GM19438 (cell line): Measurements from ENCODE around the gene RNF145.
"Not testable (repeated sequence)": the region's sequence is repeated elsewhere in the genome, so short reads cannot be mapped to it uniquely, and the experiment has no call there.

Source experiments
- ATAC-seq: cut with Tn5 transposase; IDR thresholded peaks from one replicate; pipeline ENCODE4 v1.9.1; 2021; ENCODE audit warnings: low read depth; ENCODE audit not compliant: unreplicated experiment

The RNF145 gene

DNA sequence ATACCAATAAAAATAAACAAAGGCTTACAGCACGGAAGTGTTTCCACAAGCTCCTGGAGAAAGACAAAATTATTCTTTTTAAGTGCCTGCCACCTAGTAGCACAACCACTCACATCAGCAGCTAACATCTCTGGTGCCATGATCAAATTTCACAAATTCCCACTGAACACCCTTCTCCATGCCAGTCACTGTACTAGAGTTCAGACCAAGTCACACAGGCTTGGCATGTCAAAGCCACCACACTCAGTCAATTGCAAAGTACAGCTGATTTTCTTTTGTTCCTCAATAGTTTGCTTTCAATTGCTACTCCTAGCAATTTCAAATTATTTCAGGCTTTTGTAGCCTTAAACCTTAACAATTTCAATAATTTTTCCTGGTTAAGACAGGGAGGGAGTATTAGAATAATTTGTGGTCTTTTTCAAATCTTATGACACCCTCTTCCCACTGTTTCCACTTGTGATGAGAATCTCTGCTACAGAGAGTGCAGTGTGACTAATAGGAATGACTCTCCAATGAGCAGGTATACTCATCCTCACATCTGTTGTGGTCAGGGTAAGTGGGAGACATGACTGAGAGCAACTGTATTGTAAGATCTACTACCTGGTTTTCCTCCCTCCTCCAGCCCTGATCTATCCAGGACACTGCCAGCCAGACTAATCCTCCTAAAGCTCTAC is 46.2 kb downstream of the RNF145 start:
- no peak for ATAC-seq

DNA sequence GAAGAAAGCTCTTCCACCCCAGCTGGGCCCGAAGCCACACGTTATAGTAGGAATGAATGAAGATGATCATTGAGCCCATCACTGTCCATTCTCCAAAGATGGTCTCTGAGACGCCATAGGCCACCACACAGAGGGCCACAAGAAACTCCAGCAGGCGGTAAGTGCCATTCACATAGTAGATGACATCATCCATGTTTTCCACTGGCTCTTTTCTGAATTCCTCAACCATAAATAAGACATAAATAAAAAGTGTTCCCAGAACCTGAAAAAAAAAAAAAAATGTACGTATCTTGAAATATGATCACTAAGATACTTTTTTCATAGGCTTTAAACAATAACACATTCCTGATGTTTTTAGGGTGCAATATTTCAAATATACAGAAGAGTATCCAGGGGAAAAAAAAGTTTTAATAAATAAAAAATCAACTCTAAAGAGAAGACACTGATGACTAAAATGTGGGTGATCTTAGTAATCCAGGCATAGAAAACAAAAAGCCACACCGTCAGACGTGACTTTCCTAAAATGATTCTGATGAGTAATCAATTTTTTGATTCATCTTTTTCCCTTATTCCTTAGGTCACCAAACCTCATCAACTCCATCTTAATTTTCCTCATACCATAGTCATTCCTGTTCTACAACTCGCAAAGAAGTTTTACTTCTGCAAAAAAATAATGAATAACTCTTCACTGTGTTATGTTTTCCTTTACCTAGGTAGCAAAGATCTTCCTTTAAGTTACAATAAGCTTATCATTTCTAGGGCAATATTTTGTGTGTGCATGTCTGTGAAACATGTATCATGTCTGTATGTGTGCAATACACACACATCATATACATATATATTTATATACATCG is 47.8 kb downstream of the RNF145 start:
- no peak for ATAC-seq

DNA sequence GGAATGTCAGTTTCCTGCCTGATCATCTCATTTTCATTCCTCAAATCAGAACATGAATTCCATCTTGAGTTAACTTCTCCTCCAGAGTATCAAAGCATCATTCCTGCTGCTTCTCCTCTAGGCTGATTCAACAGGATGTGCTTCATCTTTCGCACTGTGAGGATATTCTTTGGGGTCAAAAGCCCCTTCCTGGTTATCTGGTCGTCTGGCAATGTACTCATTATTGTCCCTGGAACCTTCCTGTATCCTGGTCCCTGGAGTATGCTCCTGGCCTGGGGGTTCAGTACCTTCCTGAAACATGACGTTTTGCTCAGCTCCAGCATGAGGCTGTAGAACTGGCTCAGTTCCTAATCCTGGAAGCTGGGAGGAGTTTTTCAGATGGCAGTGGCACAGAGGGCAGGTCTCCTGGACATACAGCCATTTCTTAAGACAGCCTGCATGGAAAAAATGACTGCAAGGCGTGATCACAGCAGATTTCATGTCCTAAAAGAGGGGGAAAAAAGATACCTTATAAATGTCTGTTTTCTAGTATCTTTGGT is 50.7 kb downstream of the RNF145 start:
- not testable (repeated sequence) for ATAC-seq

DNA sequence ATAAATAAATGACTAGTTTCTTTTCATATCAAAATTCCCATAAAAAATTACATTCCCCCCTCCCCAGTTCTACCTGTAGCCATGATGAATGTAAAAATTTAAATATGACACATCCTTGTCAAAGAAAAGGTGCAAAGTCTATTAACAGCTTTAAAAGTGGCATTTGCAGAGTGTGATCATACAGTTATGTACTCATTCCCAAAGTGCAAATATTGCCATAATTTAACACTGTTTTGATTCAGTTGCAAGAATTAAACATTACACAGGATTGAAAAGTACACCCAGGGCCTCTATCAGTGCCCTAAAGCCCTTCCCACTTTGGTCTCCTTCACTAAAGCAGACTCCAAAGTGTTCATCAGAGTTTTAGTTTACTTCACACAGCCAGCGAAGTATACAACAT is 51.8 kb downstream of the RNF145 start:
- ATAC-seq = no peak

DNA sequence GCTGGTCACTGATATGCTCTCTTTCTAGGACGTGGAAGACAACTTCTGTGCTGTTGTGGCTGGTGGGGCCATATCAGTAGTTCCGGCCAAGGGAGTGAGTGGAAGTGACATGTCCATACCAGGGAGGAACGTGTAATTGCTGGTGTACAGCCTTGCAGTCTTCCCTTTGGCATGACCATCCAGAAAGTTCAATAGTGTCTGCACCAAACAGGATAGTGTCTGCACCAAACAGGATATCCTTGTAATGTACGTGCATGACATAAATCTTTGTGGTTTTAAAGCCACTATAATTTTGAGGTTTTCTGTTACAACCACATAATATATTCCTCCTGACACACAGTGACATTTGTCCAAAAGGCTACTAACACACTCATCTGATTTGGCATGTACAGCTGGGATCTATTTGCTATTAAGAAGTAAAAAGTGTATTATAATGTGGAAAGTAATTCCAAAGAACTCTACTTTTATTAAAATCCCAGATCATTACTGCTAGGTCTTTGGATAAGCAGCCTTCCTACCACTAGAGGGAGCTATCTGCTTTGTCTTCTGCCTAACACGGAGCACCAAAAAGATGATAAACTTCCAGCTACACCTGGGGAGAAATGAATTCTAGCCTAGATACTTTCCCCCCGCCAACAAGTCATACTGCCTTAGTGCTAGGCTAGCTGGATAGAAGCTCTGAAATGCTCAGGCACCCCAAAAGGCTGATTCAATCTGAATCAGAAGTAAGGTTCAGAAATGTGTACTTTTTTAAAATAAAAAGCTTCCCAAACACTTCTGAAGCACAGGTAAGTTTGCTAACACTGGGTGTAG is 52.7 kb downstream of the RNF145 start:
- ATAC-seq = peak; percentile 76

DNA sequence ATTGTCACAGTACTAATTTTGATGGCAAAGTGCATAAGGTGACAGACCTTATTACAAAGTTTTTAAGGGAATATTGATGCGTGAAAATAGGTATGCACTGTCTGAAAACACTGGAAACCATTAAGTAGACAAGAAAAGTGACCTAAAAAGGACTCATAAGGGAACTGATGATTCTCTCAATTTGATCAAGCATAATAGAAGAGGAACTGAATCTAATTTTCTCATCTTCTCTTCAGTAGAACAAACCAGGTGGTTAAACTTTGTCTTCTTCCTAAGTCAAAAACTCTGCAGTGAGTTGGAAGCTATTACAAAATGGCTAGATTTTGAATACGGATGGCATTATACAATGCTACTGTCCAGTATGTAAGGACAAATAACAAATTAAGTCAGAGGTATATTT is 53.4 kb downstream of the RNF145 start:
- ATAC-seq = no peak

DNA sequence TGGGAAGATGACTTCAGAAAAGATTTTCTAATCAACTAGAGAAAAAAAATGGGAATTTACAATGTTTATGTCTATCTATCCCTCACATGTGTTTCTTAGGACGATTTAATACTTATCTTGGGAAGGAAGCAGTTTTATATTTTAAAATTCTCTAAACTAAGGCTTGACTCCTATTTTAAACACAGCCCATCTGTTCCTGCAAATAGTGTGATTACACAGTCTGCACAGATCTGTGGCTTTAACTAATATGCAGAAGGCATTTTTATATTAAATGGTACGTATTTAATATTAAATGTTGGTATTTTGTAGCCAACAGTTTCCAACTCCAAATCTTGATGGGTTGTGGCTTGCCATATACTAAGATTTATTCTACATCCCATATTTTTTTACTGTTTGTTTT is 56.5 kb downstream of the RNF145 start:
- no peak for ATAC-seq

DNA sequence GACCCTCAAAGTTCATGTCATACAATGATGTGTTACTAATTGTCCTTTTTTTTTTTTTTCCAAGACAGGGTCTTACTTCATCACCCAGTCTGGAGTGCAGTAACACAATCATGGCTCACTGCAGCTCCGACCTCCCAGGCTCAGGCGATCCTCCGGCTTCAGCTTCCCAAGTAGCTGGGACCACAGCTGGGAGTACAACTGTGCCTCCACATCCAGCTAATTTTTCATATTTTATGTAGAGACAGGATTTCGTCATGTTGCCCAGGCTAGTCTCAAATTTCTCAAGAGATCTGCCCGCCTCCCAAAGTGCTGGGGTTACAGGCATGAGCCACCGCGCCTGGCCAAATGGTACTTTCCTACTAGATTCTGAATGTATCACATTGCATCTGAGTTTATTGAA is 60.3 kb downstream of the RNF145 start:
- no peak for ATAC-seq

DNA sequence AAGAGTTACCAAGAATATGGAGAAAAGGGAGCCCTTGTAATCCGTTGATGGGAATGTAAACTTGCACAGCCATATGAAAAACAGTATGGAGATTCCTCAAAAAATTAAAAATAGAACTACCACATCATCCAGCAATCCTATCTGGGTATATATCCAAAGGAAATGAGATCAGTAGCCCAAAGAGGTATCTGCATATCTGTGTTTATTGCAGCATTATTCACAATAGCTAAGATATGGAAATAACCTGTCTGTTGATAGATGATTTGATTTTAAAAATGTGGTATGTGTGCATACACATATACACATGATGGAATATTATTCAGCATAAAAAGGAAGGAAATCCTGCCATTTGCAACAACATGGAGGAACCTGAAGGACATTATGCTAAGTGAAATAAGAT is 61.4 kb downstream of the RNF145 start:
- ATAC-seq = no peak

DNA sequence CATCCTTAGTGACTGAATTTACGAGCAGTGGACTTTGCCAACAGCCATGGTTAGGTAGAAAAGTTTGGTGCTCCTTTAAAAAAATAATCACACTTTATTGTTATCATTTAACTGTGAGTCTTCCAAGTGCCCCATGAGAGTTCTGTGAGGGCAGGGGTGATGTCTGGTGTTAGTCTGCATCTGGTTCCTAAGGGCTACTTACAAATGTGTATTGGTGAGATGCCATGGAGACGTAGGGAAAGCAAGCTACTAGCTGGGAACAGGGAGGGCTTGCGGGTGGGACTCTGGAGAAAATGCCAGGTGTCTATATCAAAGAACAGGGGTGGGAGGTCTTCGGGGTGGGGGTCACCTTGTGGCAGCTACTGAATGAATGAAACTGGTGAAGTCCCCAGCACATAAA is 62.5 kb downstream of the RNF145 start:
- no peak for ATAC-seq

DNA sequence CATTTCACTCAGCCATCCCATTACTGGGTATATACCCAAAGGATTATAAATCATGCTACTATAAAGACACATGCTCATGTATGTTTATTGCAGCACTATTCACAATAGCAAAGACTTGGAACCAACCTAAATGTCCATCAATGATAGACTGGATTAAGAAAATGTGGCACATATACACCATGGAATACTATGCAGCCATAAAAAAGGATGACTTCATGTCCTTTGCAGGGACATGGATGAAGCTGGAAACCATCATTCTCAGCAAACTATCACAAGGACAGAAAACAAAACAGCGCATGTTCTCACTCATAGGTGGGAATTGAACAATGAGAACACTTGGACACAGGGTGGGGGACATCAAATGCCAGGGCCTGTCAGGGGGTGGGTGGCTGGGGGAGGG is 64.2 kb downstream of the RNF145 start:
- ATAC-seq = not testable (repeated sequence)

DNA sequence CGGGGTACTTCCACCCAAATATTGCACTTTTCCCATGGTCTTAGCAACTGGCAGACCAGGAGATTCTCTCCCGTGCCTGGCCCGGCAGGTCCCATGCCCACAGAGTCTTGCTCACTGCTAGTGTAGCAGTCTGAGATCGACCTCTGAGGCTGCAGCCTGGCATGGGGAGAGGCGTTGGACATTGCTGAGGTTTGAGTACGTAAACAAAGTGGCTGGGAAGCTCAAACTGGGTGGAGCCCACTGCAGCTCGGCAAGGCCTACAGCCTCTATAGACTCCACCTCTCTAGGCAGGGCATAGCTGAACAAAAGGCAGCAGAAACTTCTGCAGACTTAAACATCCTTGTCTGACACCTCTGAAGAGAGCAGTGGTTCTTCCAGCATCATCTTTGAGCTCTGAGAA is 69.6 kb downstream of the RNF145 start:
- ATAC-seq = no peak

DNA sequence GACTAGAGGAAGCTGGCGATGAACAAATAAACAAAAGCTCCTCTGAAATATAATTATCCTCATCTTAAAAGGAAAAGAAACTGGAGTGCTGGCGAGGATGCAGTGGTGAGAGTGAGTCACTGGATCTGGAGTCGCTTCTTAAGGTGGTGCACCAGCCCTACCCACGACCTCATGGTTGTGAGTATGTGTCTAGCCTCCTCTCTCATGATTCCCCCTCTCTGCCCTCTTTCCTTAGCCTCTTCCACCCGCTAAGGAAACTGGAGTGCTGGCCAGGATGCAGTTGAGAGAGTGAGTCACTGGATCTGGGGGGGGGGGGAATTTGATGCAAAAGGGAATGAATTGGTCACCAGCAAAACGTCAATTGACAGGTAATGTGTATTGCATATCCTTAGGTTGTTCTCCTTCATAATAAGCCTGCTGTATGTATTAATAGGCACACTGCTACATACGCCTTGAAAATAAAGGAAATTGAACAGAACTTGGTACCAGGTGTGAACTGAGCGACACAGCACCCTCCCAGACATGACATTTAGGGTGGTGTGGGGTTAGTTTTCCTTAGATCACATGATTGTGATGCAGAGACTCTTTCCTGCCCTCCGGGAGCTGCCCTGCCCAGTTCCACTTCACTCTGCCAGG is 73.3 kb downstream of the RNF145 start:
- ATAC-seq = no peak

DNA sequence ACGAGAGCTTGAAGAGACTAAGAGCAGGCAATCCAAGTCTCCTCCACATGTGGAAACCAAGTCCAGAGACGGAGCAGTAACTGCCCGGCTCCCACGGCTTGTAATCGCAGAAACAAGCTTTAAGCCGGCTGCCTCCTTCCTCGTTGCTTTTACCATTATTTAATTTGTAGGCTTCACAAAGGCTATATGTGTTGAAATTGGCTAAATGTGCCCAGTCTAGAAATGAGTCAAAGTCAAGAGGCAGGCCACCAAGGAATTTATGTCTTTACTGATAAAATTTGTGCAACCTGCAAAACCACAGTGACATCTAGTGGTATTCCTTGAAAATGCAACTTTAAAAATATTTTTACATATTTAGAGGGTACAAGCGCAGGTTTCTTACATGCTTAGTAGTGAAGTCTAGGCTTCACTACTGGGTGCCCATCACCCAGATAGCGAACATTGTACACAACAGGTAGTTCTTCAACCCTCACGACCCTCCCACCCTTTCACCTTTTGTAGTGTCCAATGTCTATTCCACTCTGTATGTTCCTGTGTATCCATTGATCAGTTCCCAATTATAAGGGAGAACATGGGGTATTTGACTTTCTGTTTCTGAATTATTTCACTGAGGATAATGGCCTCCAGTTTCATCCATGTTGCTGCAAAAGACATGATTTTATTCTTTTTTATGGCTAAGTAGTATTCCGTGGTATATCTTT is 76.2 kb downstream of the RNF145 start:
- no peak for ATAC-seq

DNA sequence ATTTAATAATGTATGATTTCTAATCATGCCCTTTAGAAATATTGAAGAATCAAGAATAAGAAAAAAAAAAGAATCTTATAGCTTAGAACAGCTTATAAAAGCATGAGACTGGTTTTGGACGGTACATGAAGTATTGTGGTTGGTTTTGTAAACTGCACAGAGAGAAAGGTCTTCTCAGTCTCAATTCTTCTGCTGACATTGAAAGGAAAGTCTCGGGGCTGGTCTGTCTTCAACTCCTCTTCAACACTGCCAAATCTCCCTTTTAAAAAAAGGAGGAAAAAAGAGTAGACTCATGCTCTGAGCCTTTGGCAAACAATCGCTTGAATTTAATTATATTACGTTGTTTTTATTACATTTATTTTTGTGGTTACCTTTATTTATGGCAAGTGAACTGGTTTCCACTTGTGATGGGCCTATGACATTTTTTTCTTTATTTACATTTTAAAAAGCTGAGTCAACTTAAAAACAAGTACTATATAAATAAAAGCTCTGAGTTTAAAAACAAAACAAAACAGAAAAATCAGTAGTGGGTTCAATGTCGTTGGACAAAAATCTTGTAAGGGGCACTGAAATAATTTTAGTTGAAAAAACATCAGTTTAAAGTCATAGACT is 76.8 kb downstream of the RNF145 start:
- no peak for ATAC-seq

DNA sequence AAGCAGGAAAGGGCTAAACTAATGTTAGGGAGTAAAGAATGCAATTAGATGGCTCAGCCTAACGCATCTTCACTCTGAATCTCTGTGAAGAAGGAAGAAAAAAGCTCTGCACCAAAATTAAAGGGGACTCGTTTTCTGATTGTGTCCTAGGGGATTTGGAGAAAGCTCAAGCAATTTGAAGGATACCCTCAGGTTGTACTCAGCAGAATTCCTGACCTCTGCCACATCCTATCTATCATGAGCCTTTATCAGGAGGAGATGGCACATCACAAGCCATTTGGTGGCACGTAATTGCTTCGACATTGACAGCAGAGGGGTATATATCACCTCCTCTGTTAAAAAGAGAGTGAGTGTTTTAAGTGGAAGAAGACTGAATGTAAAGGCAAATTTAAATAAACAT is 77.4 kb downstream of the RNF145 start:
- ATAC-seq = no peak

DNA sequence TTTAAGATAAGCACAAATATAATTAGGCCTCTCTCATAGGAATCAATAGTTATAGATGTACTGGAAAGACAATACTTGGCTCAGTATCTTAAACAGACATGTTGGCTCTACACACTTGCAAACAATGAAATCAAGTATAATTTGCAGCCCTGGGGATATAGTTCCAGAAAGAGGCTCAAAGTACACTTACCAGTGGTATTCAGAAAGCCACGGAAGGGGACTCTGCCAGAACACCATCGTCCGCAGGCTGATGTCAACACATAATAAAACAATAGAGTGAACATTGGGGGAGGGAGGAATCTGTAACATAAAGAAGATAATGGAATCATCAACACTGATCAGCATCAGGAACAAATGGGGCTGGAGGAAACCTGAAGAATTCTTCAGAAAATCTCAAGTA is 78.5 kb downstream of the RNF145 start:
- no peak for ATAC-seq

DNA sequence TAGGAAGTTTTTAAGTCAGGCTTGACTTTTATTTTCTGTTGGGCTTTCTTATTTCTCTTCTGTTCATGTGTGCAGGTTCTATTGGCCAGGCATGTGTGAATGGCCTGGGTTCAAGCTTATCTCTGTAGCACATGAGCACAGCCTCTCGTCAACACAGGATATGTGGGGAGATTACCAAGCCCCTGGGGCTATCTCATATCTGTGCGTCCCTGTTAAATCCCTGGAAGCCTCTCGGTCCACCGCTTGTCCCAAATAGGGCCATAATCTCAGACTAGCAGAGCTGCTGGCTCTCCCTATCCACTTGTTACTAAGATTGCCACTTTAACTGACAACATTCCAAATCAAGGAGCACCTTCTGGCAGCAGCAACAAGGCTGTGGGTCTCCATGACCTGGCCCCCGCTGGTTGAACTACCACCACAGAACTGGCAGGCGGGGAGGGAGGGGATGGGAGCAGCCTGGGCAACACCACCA is 81.2 kb downstream of the RNF145 start:
- ATAC-seq = no peak

DNA sequence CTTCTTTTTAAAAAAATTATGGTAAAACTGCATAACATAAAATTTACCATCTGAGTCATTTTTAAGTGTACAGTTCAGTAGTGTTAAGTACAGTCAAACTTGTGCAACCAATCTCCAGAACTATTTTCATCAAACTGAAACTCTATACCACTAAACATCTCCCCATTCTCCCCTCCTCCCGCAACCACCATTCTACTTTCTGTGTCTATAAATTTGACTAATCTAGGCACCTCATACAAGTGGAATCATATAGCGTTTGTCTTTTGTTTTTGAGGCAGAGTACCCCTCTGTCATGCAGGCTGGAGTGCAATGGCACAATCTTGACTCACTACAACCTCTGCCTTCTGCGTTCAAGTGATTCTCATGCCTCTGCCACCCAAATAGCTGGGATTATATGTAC is 85.7 kb downstream of the RNF145 start:
- no peak for ATAC-seq
